ENCODE measurements around the gene COPS3.

Gene COPS3

GRCh38 chr17:17236295-17237025 is 44.6 kb downstream of the COPS3 start:
- Histone ChIP-seq H3K27me3 (replicated peaks in 2 of 5; ENCODE audit: control insufficient read depth in 4 of 5, insufficient read depth in 5 of 5, low read length in 4 of 5) (no peaks in the 10 kb centered on the region), H3K36me3 (ENCODE audit: control insufficient read depth in 4 of 4, insufficient read depth in 4 of 4, low read length in 3 of 4) (peaks cover 3 to 15% (median 12%) of the 10 kb centered on the region in 4 experiments), H3K4me3 (ENCODE audit: control insufficient read depth in 1 of 7, extremely low read depth in 1 of 7, insufficient read depth in 4 of 7, low read depth in 2 of 7, low read length in 6 of 7) (peak overlapping the region; percentile 72 to 94 (median 83)), H3K27ac (ENCODE audit: insufficient read depth in 1 of 2, low read depth in 1 of 2, low read length in 2 of 2, poor library complexity in 1 of 2, severe bottlenecking in 2 of 2) (peak overlapping the region; percentile 99 to 100), H3K9me3 (ENCODE audit: control extremely low read depth in 1 of 5, control insufficient read depth in 4 of 5, insufficient read depth in 2 of 5, low read depth in 1 of 5, low read length in 4 of 5) (no peaks in the 10 kb centered on the region), H3K4me1 (ENCODE audit: control extremely low read depth in 1 of 4, control insufficient read depth in 4 of 4, insufficient read depth in 4 of 4, low read length in 3 of 4) (peaks cover 11 to 37% (median 25%) of the 10 kb centered on the region in 4 experiments)
- POLR2A ChIA-PET: interaction anchor here (0.9 kb wide), 1 partner anchor 44 kb away, joined by 3 read pairs; the partner anchor contains the start of gene COPS3
- CTCF ChIA-PET: interaction anchor here (1.2 to 1.3 kb wide), 2 partner anchors 12 to 34 kb away, joined by 3 to 4 read pairs; no protein-coding TSS in a partner anchor
- DNase-seq: peak in 1 of 3 donors; percentile 7
- 0% methylated on average over 10 of the region's 31 CpGs for WGBS (ENCODE audit: insufficient coverage)

GRCh38 chr17:17235212-17236174 is 45.6 kb downstream of the COPS3 start:
- Histone ChIP-seq H3K27me3 (replicated peaks in 2 of 5; ENCODE audit: control insufficient read depth in 4 of 5, insufficient read depth in 5 of 5, low read length in 4 of 5) (no peaks in the 10 kb centered on the region), H3K4me1 (ENCODE audit: control extremely low read depth in 1 of 4, control insufficient read depth in 4 of 4, insufficient read depth in 4 of 4, low read length in 3 of 4) (peaks cover 11 to 37% (median 25%) of the 10 kb centered on the region in 4 experiments), H3K27ac (ENCODE audit: insufficient read depth in 1 of 2, low read depth in 1 of 2, low read length in 2 of 2, poor library complexity in 1 of 2, severe bottlenecking in 2 of 2) (no peak overlapping the region), H3K4me3 (ENCODE audit: control insufficient read depth in 1 of 7, extremely low read depth in 1 of 7, insufficient read depth in 4 of 7, low read depth in 2 of 7, low read length in 6 of 7) (peak overlapping the region in 6 of 7 experiments; percentile 72 to 94 (median 86)), H3K36me3 (ENCODE audit: control insufficient read depth in 4 of 4, insufficient read depth in 4 of 4, low read length in 3 of 4) (peaks cover 3 to 21% (median 15%) of the 10 kb centered on the region in 4 experiments), H3K9me3 (ENCODE audit: control extremely low read depth in 1 of 5, control insufficient read depth in 4 of 5, insufficient read depth in 2 of 5, low read depth in 1 of 5, low read length in 4 of 5) (no peaks in the 10 kb centered on the region)
- CTCF ChIA-PET: interaction anchor here (1.2 to 1.3 kb wide), 2 partner anchors 11 to 35 kb away, joined by 3 to 4 read pairs; no protein-coding TSS in a partner anchor
- WGBS (ENCODE audit: insufficient coverage): 83% methylated on average over 14 of the region's 19 CpGs
- no peak for DNase-seq
- POLR2A ChIA-PET: no interaction called here

- no peak overlapping the region for H3K27ac ChIP-seq (ENCODE audit: insufficient read depth in 1 of 2, low read depth in 1 of 2, low read length in 2 of 2, poor library complexity in 1 of 2, severe bottlenecking in 2 of 2)
- ChIA-PET POLR2A (no interaction called here), CTCF (no interaction called here)
- H3K27me3 ChIP-seq (replicated peaks in 2 of 5; ENCODE audit: control insufficient read depth in 4 of 5, insufficient read depth in 5 of 5, low read length in 4 of 5): no peaks in the 10 kb centered on the region
- 95% methylated on average over 11 of the region's 11 CpGs for WGBS (ENCODE audit: insufficient coverage)
- no peak for DNase-seq
- H3K4me1 ChIP-seq (ENCODE audit: control extremely low read depth in 1 of 4, control insufficient read depth in 4 of 4, insufficient read depth in 4 of 4, low read length in 3 of 4): peaks cover 11 to 15% (median 14%) of the 10 kb centered on the region in 4 experiments
- no peak overlapping the region for H3K4me3 ChIP-seq (ENCODE audit: control insufficient read depth in 1 of 7, extremely low read depth in 1 of 7, insufficient read depth in 4 of 7, low read depth in 2 of 7, low read length in 6 of 7)
- H3K9me3 ChIP-seq (ENCODE audit: control extremely low read depth in 1 of 5, control insufficient read depth in 4 of 5, insufficient read depth in 2 of 5, low read depth in 1 of 5, low read length in 4 of 5): no peaks in the 10 kb centered on the region
- peaks cover 6 to 52% (median 43%) of the 10 kb centered on the region in 4 experiments for H3K36me3 ChIP-seq (ENCODE audit: control insufficient read depth in 4 of 4, insufficient read depth in 4 of 4, low read length in 3 of 4)
These were observed 48.8 kb downstream of the COPS3 start for GRCh38 chr17:17232303-17232621.

GRCh38 chr17:17231621-17232302 is 49.3 kb downstream of the COPS3 start:
- Histone ChIP-seq H3K27me3 (replicated peaks in 2 of 5; ENCODE audit: control insufficient read depth in 4 of 5, insufficient read depth in 5 of 5, low read length in 4 of 5) (no peaks in the 10 kb centered on the region), H3K4me1 (ENCODE audit: control extremely low read depth in 1 of 4, control insufficient read depth in 4 of 4, insufficient read depth in 4 of 4, low read length in 3 of 4) (peaks cover 11 to 15% (median 14%) of the 10 kb centered on the region in 4 experiments), H3K9me3 (ENCODE audit: control extremely low read depth in 1 of 5, control insufficient read depth in 4 of 5, insufficient read depth in 2 of 5, low read depth in 1 of 5, low read length in 4 of 5) (no peaks in the 10 kb centered on the region), H3K36me3 (ENCODE audit: control insufficient read depth in 4 of 4, insufficient read depth in 4 of 4, low read length in 3 of 4) (peaks cover 9 to 56% (median 48%) of the 10 kb centered on the region in 4 experiments), H3K4me3 (ENCODE audit: control insufficient read depth in 1 of 7, extremely low read depth in 1 of 7, insufficient read depth in 4 of 7, low read depth in 2 of 7, low read length in 6 of 7) (no peak overlapping the region), H3K27ac (ENCODE audit: insufficient read depth in 1 of 2, low read depth in 1 of 2, low read length in 2 of 2, poor library complexity in 1 of 2, severe bottlenecking in 2 of 2) (no peak overlapping the region)
- ChIA-PET POLR2A (no interaction called here), CTCF (no interaction called here)
- no peak for DNase-seq
- 98% methylated on average over 13 of the region's 16 CpGs for WGBS (ENCODE audit: insufficient coverage)

GRCh38 chr17:17229416-17230384 is 51.3 kb downstream of the COPS3 start:
- CTCF ChIA-PET: no interaction called here
- H3K27me3 ChIP-seq (replicated peaks in 2 of 5; ENCODE audit: control insufficient read depth in 4 of 5, insufficient read depth in 5 of 5, low read length in 4 of 5): no peaks in the 10 kb centered on the region
- no peaks in the 10 kb centered on the region for H3K4me1 ChIP-seq (ENCODE audit: control extremely low read depth in 1 of 4, control insufficient read depth in 4 of 4, insufficient read depth in 4 of 4, low read length in 3 of 4)
- 99% methylated on average over 19 of the region's 26 CpGs for WGBS (ENCODE audit: insufficient coverage)
- no peak overlapping the region for H3K27ac ChIP-seq (ENCODE audit: insufficient read depth in 1 of 2, low read depth in 1 of 2, low read length in 2 of 2, poor library complexity in 1 of 2, severe bottlenecking in 2 of 2)
- DNase-seq: no peak
- no peak overlapping the region for H3K4me3 ChIP-seq (ENCODE audit: control insufficient read depth in 1 of 7, extremely low read depth in 1 of 7, insufficient read depth in 4 of 7, low read depth in 2 of 7, low read length in 6 of 7)
- POLR2A ChIA-PET: no interaction called here
- H3K36me3 ChIP-seq (ENCODE audit: control insufficient read depth in 4 of 4, insufficient read depth in 4 of 4, low read length in 3 of 4): peaks cover 14 to 77% (median 66%) of the 10 kb centered on the region in 4 experiments
- no peaks in the 10 kb centered on the region for H3K9me3 ChIP-seq (ENCODE audit: control extremely low read depth in 1 of 5, control insufficient read depth in 4 of 5, insufficient read depth in 2 of 5, low read depth in 1 of 5, low read length in 4 of 5)

- Histone ChIP-seq H3K9me3 (ENCODE audit: control extremely low read depth in 1 of 5, control insufficient read depth in 4 of 5, insufficient read depth in 2 of 5, low read depth in 1 of 5, low read length in 4 of 5) (no peaks in the 10 kb centered on the region), H3K36me3 (ENCODE audit: control insufficient read depth in 4 of 4, insufficient read depth in 4 of 4, low read length in 3 of 4) (peaks cover 14 to 86% (median 75%) of the 10 kb centered on the region in 4 experiments), H3K27me3 (replicated peaks in 2 of 5; ENCODE audit: control insufficient read depth in 4 of 5, insufficient read depth in 5 of 5, low read length in 4 of 5) (no peaks in the 10 kb centered on the region), H3K4me1 (ENCODE audit: control extremely low read depth in 1 of 4, control insufficient read depth in 4 of 4, insufficient read depth in 4 of 4, low read length in 3 of 4) (no peaks in the 10 kb centered on the region), H3K27ac (ENCODE audit: insufficient read depth in 1 of 2, low read depth in 1 of 2, low read length in 2 of 2, poor library complexity in 1 of 2, severe bottlenecking in 2 of 2) (no peak overlapping the region), H3K4me3 (ENCODE audit: control insufficient read depth in 1 of 7, extremely low read depth in 1 of 7, insufficient read depth in 4 of 7, low read depth in 2 of 7, low read length in 6 of 7) (no peak overlapping the region)
- CTCF ChIA-PET: no interaction called here
- POLR2A ChIA-PET: no interaction called here
- 97% methylated on average over 17 of the region's 17 CpGs for WGBS (ENCODE audit: insufficient coverage)
- DNase-seq: no peak
These were observed 52.3 kb downstream of the COPS3 start for GRCh38 chr17:17228521-17229279.

All from common myeloid progenitor, CD34-positive (primary cell).